Nasal cavity respiratory epithelium epithelial cell of viscerocranial mucosa (primary cell): Measurements from ENCODE around the gene OR1G1. TPM values are rescaled to one million over a fixed set of nuclear protein-coding genes. Genes with fewer than 3 reads are reported as not detected.

Experiments used
- total RNA-seq: library from RNA; depleted of rRNA; stranded (reverse); fragments of >200 nt; gene quantifications from 2 replicates; pipeline ENCODE4 v1.2.3, GENCODE V29; 2014

The OR1G1 gene
- not detected in 2 replicates for total RNA-seq

DNA sequence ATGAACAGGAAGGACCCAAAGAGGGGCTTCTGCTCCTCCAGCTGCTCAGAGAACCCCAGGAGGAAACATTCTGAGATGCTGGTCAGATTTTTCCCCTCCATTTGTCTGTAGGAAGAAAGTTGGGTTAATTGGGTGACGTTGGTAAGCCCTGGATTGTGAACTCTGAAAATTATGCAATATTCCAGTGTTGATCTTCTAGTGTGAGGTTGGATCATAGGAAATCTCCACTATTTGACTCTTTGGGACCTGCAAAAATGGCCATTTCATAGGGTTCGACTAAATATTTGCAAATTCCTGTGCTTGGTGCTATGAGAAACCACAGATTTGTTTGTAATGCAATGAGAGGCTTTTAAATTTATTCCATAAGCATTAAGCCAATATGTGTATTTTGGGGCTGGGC lies at the start of gene OR1G1:
TSS of gene OR1G1 (minus strand) at position 101 of the 400 bp plus-strand sequence. CDS start at position 101, 0 bp downstream.

DNA sequence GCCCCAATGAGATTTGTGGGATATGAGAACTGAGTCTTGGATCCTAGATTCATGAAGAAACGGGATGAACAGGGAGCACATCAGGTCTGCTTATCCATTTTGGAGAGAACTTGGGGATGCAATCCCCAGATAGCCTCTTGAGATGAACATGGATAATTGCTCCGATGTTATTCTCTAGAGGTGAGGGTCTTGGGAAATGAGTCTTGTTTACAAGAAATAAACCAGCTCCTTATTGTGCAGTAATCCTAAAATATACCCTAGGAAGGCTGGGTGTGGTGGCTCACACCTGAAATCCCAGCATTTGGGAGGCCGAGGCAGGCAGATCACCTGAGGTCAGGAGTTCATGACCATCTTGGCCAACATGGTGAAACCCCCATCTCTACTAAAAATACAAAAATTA lies 23.0 kb downstream of the OR1G1 start, which contains the start of gene OR1D2:
TSS of gene OR1D2 (minus strand) at position 101 of the 400 bp plus-strand sequence. CDS start 11,426 bp downstream, outside the sequence.

Other genes starting within 250 kb of the OR1G1 start
- gene OR1D5, start 63.9 kb downstream of the OR1G1 start, total RNA-seq: not detected in 2 replicates
- not detected in 2 replicates for gene OR1D2, start 23.1 kb downstream of the OR1G1 start, total RNA-seq
- not detected in 2 replicates for gene OR1A2, start 70.0 kb upstream of the OR1G1 start, total RNA-seq
- under 0.01 TPM in 1 of 2 replicates, not detected in the other for gene OR1A1, start 80.1 kb upstream of the OR1G1 start, total RNA-seq
- not detected in 2 replicates for gene OR3A1, start 170.8 kb upstream of the OR1G1 start, total RNA-seq